NCI-H82 (cell line): Measurements from ENCODE around the gene CEP68.
A peak's percentile ranks its signal among the peaks of the same experiment; 100 is the strongest.

Source experiments
- DNase-seq: peaks from one replicate; lab custom pipeline; 2025; lab: John Stamatoyannopoulos, UW

CEP68 gene

DNA sequence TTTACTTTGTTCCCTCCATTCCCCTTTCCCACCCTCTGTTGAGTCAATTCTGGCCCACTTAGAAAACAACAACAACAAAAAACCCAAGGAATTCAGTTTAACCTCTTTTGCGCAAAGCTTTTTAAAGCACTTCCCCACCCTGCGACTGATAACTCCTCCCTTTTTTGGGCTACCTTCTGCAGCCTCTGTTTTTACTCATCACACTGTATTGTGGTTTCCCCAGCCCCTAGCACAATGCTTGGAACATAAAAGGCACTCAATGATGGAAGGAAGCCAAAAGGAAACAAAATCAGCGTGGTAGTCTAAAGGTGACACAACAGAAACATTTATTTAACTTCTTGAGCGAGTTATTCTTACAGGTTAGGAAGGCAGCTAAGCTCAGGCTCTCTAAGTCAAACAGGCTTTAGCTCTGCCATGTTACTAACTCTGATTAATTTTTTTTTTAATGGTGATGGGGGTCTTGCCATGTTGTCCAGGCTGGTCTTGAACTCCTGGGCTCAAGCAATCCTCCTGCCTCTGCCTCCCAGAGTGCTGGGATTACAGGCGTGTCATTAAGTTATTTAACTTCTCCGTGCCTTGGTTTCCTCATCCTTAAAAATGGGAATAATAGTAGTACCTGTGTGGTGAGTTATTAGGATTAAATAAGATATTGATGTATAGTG, 1.3 kb downstream of the CEP68 start:
- DNase-seq = no peak

DNA sequence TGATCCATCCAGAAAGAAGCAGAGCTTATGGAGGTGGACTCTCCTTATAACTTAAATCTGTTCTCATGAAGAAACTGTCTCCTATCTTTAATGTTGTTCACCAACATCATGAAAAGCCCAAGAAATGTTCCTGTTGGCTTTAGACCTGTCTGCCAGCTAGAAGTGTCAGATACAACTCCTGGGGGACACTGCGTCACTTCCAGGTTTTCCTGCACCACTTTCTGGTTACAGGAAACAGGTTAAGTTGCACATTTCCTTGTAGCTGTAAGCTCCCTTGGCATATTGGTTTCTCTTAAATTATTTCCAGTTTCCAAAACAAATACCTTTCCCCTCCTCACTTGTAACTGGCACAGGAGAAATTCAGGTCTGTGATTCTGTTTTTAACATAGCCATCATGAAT, 2.9 kb downstream of the CEP68 start:
- no peak for DNase-seq

DNA sequence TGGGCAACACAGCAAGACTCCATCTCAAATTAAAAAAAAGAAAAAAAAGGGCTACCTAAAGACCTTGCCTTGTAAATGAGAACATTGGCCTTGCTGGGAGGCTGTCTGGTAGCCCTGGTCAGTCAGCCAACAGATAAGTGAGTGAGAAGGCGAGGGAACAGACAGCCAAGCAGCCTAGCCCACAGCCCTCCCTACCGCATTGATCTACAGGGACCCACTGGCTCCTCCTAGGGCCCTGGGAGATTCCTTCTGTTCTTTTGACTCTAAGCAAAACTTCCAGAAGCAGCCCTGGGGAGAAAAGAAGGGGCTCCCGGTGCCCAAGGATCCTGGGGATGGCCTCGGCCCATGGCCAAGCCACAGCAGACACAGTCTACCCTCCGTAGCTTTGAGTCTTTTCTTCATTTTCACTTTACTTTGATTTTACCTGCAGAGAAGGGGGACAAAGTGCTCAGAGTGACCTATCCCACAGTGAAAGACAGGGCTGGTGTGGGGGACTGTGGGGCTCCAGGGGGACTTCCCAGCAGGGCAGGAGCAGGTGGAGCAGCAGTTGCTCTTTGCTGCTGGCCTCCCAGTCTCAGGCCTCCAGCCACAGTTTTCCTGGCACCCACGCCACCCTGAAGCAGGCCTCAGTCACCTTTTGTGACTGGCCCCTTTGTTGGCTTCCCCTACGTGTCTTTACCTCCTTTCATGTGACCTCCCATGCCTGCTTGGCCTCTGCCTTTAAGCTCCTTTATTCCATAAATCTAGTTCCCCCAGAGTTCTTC, 5.1 kb downstream of the CEP68 start:
- peak; percentile 20 for DNase-seq

DNA sequence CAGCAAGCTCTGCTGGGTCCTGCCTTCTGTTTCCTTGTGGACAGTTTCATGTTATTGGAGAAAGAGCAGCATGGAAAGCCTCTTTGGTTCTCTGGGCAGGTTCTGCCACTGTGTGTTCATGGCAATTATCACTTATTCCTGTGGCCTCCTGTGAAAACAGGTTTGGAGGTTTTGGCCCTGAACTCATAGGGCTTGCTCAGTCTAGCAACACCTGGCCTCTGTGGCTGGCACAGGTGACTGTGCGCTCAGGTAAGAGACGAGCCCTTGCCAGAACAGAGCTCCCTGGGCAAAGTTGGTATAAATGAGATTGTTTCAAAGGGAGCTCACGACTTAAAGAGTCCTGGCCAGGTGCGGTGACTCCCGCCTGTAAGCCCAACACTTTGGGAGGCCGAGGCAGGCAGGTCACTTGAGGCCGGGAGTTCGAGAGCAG, 5.7 kb downstream of the CEP68 start:
- no peak for DNase-seq

DNA sequence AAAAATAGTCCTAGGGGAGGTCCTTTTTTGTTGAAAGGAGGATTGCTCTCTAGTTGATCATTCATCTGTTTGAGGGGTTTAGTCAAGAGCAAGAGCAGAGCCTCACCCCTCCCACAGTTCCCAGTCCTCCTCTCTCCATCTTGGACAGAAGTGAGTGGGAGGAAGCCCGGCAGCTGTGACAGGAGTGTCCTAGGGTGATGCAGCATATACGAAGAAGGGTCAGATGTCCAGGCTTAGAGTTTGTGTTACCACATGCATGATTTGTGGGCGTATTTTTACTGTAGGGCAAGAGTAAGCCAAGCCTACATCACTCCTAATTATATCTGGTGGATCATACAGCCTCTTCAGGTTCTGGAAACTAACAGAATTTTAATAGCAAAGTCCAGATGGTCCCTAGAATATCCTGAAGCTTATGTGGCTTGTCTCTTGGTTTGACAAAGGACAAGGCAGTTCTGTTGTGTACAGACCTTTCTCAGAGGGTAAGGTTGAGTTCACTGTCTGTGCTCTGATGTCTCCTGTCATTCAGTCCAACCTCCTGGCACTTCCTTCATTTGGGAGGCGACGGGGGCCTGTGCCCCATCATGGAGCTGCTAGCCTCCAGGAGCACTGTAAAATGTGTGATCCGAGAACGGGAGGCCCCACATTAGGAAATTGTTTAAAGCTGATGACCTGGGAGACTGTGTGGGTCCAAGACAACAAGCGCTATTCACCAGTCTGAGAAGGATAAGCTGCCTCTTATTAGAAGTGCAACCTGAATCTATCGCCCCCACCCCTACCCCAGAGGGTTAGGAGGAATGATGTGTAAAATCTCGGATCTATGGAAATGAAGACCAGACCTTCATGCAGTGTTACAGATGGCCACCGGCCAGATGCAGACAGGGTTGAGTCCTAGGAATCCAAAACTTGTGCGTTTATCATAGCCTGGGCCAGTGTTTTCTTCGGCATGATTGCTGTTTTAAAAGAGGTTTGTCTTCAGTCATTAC, 6.9 kb downstream of the CEP68 start:
- peak; percentile 35 for DNase-seq

DNA sequence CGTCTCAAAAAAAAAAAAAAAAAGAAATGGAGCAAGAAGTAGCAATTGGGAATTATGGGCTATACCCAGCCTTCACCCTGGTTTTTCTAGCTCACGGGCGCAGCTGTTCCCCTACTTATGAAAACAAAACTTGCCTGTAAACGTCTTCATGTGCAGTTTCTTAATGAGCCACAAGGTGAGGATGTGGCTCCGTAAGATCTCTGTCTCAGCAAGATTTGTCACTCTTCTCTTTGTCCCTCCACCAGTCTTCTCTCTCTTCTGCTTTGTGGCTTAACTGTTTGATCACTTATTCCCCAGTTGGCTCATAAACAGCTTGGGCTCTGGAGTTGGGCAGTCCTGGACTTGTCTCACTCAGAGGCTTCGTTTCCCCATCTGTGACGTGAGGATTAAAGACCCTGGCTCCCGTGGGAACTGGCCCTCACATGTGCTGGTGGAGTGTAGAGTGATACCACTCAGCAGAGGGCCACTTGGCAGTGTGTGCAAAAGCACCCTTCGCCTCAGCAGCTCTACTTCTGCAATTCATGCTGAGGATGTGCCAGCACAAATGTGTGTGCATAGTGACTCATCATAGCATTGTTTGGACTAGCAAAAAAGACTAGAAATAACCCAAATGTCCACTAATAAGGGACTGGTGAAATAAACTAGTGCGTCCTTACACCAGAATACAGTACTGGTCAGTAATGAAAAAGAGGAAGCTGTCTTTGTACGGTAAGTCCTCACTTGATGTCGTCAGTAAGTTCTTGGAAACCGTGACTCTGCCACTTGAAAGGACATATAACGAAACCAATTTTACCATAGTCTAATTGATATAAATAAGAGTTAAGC, 8.7 kb downstream of the CEP68 start:
- DNase-seq = peak; percentile 95

DNA sequence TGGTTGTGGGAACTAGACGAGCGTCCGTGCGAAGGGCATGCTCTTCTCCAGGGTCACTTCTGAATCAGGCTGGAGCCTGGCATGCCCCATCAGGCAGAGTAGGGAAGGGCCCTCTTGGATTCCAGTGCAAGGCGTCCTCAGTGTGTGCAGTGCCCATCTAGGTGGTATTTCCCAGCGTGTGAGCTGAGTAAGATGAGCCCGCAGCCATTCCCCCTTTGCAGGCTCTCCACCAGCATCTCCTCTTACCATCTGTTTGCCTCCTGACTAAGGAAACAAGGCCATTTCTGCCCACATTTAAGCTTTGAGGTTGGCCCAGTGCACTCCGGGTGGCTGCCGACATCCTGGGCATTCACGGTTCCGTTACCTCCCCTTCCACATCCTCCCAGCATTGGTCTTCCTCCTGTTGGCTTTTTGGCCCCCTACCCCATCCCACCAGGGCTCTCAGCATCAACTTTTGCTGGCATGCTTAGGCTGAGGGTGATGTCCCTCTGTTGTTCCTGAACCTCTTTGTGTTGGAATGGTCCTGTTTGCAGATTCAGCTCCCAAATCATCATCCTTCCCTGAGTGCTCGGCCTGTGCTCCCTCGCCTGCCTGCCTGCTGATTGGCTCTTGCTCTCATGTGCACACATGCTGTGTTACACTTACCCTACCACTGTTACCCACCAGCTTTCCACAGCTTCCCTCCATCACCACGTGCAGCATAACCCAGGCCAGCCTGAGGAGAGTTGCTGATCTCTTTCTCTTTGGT, 11.8 kb downstream of the CEP68 start:
- DNase-seq = no peak

DNA sequence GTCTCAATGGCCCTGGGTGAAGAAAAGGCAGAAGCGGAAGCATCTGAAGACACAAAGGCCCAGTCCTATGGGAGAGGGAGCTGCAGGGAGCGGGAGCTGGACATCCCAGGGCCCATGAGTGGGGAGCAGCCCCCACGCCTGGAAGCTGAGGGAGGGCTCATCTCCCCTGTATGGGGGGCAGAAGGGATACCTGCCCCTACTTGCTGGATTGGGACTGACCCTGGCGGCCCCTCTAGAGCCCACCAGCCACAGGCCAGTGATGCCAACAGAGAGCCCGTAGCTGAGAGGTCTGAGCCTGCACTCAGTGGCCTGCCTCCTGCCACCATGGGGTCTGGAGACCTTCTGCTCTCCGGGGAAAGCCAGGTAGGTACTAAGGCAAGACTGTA, 13.2 kb downstream of the CEP68 start:
- DNase-seq = no peak

DNA sequence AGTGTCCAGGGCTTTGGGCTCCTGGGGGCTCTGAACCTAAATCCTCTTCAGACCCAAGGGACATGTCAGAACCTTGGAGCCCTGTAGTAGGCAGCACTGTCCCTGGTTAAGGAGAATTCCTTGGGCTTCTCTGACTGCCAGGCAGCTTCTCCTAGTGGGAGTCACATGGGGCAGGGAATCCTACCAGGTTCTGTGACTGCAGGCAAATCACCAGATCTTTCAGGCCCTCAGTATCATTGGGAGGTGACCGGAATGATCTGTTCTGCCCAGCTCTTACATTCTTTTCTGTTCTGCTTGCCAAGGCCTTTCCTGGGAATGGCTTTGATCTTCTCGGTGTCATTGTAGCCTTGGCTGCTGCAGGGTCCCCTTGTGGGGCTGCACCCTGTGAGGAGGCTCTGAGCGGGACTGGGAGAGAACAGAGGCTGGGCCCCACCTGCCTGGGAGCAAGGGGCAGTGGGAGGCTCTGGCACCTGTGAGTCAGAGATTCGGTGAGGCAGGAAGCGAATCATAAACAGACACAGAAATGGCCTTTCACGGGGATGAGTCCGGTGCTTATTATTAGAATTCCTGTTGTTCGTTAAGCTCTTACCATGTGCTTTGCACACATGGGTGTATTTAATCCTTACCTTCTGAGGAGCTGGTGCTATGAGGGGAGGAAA, 14.1 kb downstream of the CEP68 start:
- DNase-seq = no peak

DNA sequence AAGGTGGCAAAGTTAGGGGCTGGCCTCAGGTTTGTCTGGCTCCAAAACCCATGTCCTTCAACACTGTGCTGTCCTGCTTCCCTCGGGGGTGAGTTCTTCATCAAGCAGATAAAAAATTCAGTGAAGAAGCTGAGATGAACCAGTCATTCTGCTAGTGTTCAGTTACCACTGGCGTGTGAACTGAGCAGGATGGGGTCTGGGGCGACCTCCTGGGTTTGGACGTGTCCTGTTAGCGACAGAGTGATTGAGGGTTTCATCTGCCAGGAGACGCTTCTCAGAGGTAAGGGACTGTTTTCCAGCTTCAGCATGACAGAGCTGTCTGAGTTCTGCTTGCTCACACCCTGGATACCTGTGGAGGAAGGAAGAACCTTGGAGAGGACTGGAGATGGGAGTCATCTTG, 14.6 kb downstream of the CEP68 start:
- no peak for DNase-seq

DNA sequence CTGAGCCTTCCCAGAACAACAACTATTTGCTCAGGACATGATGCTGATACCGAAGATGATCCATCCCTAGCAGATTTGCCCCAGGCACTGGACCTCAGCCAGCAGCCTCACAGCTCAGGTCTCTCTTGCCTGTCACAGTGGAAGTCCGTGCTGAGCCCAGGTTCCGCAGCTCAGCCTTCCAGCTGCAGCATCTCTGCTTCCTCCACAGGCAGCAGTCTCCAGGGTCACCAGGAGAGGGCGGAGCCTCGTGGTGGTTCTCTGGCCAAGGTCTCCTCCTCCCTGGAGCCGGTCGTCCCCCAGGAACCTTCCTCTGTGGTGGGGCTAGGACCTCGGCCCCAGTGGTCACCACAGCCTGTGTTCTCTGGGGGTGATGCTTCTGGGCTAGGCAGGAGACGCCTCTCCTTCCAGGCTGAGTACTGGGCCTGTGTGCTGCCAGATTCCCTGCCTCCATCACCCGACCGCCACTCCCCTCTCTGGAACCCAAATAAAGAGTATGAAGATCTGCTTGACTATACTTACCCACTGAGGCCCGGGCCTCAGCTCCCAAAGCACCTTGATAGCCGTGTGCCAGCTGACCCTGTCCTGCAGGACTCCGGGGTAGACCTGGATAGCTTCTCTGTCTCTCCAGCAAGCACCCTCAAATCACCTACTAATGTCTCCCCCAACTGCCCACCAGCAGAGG, 15.4 kb downstream of the CEP68 start:
- DNase-seq = peak; percentile 27

DNA sequence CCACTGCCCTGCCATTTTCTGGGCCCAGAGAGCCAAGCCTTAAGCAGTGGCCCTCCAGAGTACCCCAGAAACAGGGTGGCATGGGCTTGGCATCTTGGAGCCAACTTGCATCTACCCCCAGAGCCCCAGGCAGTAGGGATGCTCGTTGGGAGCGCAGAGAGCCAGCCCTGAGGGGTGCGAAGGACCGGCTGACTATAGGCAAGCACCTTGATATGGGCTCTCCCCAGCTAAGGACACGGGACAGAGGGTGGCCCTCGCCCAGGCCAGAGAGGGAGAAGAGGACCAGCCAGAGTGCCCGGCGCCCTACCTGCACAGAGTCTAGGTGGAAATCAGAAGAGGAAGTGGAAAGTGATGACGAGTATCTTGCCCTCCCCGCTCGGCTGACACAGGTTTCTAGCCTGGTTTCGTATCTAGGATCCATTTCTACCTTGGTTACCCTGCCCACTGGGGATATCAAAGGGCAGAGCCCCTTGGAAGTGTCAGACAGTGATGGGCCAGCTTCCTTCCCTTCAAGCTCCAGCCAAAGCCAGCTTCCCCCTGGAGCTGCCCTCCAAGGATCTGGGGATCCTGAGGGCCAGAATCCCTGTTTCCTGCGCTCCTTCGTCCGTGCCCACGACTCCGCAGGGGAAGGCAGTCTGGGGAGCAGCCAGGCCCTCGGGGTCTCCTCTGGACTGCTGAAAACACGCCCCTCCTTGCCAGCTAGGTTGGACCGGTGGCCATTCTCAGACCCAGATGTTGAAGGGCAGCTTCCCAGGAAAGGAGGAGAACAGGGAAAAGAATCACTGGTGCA, 16.2 kb downstream of the CEP68 start:
- DNase-seq = no peak

DNA sequence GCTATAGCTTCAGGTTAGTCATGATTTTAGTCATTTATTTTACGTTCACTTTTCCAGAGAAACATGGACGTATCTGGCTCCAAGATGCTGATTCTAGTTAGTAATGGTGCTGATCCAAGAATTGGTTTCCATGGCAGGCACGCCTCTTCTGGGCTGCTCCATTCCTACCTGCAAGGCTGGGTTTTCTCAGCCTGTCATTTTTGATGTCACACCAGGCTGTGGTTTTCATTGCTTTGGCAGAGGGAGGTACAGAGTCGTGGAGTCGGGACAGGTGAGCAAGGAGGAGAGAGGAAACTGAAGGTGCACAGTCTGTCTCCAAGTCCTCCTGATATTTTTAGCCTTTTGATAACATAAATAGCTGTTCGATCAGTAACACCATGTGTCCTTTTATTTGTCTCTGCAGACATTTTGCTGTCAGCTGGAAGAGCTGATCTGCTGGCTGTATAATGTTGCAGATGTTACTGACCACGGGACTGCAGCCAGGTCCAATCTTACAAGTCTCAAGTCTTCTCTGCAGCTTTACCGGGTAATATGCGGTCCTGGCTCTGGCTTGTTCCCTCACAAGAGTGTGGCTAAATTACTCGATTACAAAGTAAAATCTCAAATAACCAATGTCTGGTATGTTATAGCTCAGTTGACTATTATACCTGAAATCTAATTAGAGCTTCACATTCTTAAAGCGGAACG, 17.8 kb downstream of the CEP68 start:
- no peak for DNase-seq

DNA sequence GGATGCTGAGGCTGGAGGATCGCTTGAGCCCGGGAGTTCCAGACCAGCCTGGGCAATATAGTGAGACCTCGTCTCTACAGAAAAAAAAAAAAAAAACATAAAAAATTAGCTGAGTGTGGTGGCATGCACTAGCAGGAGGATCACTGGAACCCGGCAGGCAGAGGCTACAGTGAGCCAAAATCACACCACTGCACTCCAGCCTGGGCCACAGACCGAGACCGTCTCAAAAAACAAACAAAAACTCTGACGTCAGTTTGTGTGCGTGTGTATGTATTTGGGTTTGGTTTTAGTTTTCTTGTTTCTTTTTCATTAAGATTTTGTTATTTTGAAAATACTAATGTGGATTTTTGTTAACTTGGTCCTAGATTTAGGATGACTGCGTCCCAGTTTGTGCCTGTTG, 19.0 kb downstream of the CEP68 start:
- no peak for DNase-seq

DNA sequence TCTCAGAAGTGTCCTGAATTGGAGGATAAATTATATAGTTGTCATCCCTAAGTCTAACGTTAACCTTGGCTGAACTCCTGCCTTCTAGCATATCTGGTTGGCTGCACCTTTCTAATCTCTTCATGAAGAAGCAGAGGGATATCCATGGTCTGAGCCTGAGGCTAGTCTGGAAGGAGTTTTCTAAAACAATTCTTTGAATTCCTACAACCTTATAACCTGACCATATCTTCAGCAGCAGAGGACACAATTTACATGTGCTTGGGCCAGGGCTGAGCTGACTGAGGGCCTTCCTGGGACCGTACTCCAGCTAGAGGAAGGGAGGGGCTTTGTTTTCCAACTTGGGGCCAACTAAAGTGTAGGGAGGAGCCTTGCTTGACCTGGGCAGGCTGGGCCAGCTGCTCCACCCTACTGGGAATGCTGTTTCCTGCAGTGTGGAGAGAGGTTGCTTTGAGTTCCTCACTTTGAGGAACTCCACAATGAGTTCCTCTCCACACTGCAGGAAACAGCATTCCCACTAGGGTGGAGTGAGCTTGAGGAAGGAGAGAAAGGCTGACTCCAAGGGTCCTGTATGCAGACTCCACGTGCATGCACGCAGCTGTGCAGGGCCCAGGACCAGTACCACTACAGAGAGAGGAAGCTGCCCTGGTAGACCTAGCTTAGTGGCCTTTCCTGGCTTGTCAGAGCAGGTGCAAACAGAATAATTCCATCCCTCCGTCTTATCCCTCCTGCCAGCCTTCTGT, 19.6 kb downstream of the CEP68 start:
- no peak for DNase-seq

DNA sequence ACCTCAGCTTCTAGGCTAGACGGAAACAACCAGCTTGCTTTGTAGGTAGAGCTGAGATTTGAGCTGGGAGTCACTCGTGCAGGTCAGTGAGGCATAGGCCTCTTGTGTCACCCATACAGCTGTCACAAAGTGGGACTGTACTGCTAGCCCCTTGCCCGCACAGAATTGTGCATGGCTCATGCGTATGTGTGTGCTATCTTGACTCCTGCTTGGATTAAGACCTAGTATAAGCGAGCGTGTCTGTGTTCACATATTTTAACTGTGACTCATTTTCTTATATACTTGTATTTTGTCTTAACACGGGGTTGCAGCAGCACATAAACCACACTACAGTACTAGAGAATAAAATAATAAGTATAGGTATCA, 20.1 kb downstream of the CEP68 start:
- DNase-seq = no peak

DNA sequence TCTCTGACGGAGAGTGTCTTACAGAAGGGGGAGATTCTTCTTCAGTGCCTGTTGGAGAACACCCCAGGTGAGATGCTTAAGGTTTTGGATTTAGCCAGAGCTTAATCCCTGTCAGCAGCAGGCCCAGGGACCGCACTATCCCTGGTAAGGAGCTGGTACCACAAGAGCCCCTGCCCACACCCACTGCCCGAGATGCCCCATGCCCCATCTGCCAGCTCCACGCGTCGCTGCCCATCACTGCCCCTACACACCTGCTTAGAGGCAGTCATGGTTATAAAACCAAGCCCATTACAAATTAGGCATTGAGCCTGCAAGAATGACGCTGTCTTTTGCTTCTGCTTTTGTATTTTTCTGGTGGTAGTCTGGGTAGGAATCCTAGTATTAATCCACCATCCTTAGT, 21.7 kb downstream of the CEP68 start:
- no peak for DNase-seq

DNA sequence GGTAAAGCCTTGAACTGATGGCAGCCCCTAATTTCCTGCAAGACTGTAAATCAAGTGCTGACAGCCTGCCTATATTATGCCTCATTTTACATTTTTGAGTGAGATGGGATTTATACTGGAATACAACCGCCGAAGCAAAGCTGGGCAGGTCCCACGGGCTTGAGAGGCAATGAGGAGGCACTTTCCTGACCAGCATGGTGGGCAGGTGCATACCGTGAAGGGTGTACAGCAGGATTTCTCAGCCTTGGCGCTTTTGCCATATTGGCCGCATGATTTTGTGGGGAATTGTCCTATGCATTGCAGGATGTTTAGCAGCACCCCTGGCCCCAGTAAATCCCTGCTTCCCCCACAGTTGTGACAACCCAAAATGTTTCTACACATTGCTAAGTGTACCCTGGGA, 22.8 kb downstream of the CEP68 start:
- DNase-seq = no peak
